ENCODE data around the gene AMDHD2.

- TF ChIP-seq EZH2phosphoT487 (IDR thresholded peaks at IDR 0.05; ENCODE audit: insufficient read depth, low read depth) (no peak), EZH2 (IDR thresholded peaks at IDR 0.05; ENCODE audit: insufficient read depth, poor library complexity, severe bottlenecking) (no peak)
These were observed 10.6 kb downstream of the AMDHD2 start for GRCh38 chr16:2530629-2531318.

Measured in GM23248 (cell line).